Sigmoid colon (tissue), 3 donors: ENCODE results near the gene DYRK1A.

Source experiments
- POLR2A ChIP-seq, 2 donors: fragments of 450-650 bp; IDR thresholded peaks; one replicate each; pipeline ENCODE4 v1.6.1; 2016; ENCODE audit warnings: antibody characterized with exemption in 2 of 2, mild to moderate bottlenecking in 2 of 2, moderate library complexity in 2 of 2
- TF ChIP-seq, protein P1 (sequence below), 4 experiments: fragments of 450-650 bp in 3 of 4; fragments of 200-600 bp in 1 of 4; IDR thresholded peaks; one replicate each; pipeline ENCODE4 v1.5.1; 2016 to 2019; ENCODE audit warnings: antibody characterized with exemption in 4 of 4, mild to moderate bottlenecking in 3 of 4, moderate library complexity in 2 of 4

DNA sequence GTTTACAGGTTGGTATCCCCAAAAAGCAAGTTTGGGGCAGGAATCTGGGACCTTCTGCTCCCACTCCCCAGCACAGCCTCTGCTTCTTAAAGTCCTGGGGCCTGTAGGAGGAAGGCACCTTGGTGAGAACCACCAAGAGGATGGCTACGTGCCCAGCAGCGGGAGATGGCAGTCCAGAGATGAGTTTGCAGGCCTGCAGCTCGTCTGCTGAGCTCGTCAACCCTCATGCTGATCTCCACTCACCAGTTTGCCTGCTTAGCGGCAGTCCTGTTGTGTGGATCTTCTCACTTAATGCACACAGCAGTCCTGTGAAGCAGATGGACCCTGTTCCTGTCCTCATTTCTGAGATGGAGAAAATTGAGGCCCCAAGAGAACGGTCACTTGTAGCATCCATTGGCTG is 160.5 kb downstream of the DYRK1A start:
- TF ChIP-seq POLR2A (IDR thresholded peaks at IDR 0.05): no peak
- TF ChIP-seq, protein P1, sequence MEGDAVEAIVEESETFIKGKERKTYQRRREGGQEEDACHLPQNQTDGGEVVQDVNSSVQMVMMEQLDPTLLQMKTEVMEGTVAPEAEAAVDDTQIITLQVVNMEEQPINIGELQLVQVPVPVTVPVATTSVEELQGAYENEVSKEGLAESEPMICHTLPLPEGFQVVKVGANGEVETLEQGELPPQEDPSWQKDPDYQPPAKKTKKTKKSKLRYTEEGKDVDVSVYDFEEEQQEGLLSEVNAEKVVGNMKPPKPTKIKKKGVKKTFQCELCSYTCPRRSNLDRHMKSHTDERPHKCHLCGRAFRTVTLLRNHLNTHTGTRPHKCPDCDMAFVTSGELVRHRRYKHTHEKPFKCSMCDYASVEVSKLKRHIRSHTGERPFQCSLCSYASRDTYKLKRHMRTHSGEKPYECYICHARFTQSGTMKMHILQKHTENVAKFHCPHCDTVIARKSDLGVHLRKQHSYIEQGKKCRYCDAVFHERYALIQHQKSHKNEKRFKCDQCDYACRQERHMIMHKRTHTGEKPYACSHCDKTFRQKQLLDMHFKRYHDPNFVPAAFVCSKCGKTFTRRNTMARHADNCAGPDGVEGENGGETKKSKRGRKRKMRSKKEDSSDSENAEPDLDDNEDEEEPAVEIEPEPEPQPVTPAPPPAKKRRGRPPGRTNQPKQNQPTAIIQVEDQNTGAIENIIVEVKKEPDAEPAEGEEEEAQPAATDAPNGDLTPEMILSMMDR (IDR thresholded peaks at IDR 0.05): no peak
